T-helper 1 cell (primary cell): ENCODE results near the gene PLEKHM3.

Experiments
- DNase-seq, 5 donors: peaks; one replicate each; pipeline ENCODE4 v3.0.0-alpha.2; 2012 to 2020

PLEKHM3 gene

GRCh38 chr2:207991944-207992343, 33.4 kb downstream of the PLEKHM3 start:
- no peak for DNase-seq

- DNase-seq: no peak
These were observed 34.5 kb downstream of the PLEKHM3 start for GRCh38 chr2:207990784-207991183.

- no peak for DNase-seq
These were observed 36.4 kb downstream of the PLEKHM3 start for GRCh38 chr2:207988975-207989374.

GRCh38 chr2:207987025-207987716, 38.2 kb downstream of the PLEKHM3 start:
- no peak for DNase-seq

GRCh38 chr2:207984765-207985480, 40.4 kb downstream of the PLEKHM3 start:
- no peak for DNase-seq

GRCh38 chr2:207983641-207984042, 41.7 kb downstream of the PLEKHM3 start:
- no peak for DNase-seq

- no peak for DNase-seq
These were observed 47.0 kb downstream of the PLEKHM3 start for GRCh38 chr2:207978177-207978948.

GRCh38 chr2:207975921-207976320, 49.4 kb downstream of the PLEKHM3 start:
- DNase-seq: no peak

GRCh38 chr2:207974216-207974605, 51.1 kb downstream of the PLEKHM3 start:
- no peak for DNase-seq

- no peak for DNase-seq
These were observed 54.5 kb downstream of the PLEKHM3 start for GRCh38 chr2:207970826-207971180.

GRCh38 chr2:207970147-207970825, 55.0 kb downstream of the PLEKHM3 start:
- no peak for DNase-seq

GRCh38 chr2:207969249-207969648, 56.1 kb downstream of the PLEKHM3 start:
- DNase-seq: no peak

- DNase-seq: no peak
These were observed 58.2 kb downstream of the PLEKHM3 start for GRCh38 chr2:207967121-207967520.

GRCh38 chr2:207960911-207961310, 64.4 kb downstream of the PLEKHM3 start:
- DNase-seq: no peak

GRCh38 chr2:207960090-207960489, 65.2 kb downstream of the PLEKHM3 start:
- no peak for DNase-seq

- no peak for DNase-seq
These were observed 68.6 kb downstream of the PLEKHM3 start for GRCh38 chr2:207956771-207957170.

GRCh38 chr2:207955456-207955855, 69.9 kb downstream of the PLEKHM3 start:
- DNase-seq: no peak

GRCh38 chr2:207953354-207953753, 72.0 kb downstream of the PLEKHM3 start:
- no peak for DNase-seq

GRCh38 chr2:207952564-207953345, 72.6 kb downstream of the PLEKHM3 start:
- no peak for DNase-seq

GRCh38 chr2:207951734-207952470, 73.4 kb downstream of the PLEKHM3 start:
- no peak for DNase-seq

- no peak for DNase-seq
These were observed 74.6 kb downstream of the PLEKHM3 start for GRCh38 chr2:207950761-207951114.
